Measurements from ENCODE around the gene UGT3A1.

DNA sequence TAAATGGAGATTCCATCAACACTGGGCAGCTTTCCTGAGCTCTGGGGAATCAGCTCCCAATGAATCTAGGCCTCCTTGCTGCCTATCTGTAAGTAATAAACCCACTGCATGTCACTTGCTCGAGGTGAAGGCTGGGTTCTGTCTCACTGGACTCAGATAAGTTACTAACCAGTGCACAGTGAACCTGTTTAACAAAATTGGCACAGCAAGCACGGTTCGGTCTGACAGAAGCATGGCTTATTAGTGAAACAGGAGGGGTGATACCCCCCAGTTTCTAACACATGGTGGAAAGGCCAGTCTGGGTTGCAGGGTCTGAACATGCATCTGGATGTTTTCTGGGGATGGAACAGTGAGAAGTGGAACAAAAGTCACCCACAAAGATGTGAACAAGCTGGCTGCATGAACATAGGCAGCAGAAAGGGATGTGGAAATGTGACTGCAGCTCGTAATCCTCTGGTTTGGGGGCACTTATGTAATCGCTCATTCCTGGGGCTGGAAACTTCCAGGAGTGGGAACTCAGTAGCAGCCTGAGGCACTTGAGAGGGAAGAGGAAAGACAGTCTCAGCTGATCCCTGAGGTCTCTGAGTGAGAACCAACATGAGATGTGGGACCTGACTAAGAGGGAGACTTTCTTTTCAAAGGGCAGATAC, 37.8 kb upstream of the UGT3A1 start:
- TF ChIP-seq POLR2A (IDR thresholded peaks at IDR 0.05; ENCODE audit: low read length) (no peak), GATA1 (IDR thresholded peaks at IDR 0.05; ENCODE audit: low read depth, low read length) (no peak)
